KG1 (cell line): Measurements from ENCODE around the gene ZNF773.
"Not testable (repeated sequence)": the region's sequence is repeated elsewhere in the genome, so short reads cannot be mapped to it uniquely, and the experiment has no call there.

Source experiments
- DNase-seq: peaks from one replicate; lab custom pipeline; 2025; lab: John Stamatoyannopoulos, UW

Gene ZNF773

GRCh38 chr19:57499680-57500395 lies at the start of gene ZNF773:
Gene ZNF773 (plus strand): TSS chr19:57499938. CDS start chr19:57500081, 143 bp downstream.
- DNase-seq: peak; percentile 93

- DNase-seq: no peak
These were observed 47.4 kb upstream of the ZNF773 start for GRCh38 chr19:57452307-57452706.

- DNase-seq: peak; percentile 5
These were observed 33.9 kb upstream of the ZNF773 start for GRCh38 chr19:57465680-57466381.

GRCh38 chr19:57466489-57466888 lies 33.2 kb upstream of the ZNF773 start:
- DNase-seq: no peak

GRCh38 chr19:57473646-57474045 lies 26.1 kb upstream of the ZNF773 start:
- no peak for DNase-seq

- peak; percentile 97 for DNase-seq
These were observed 22.3 kb upstream of the ZNF773 start, which contains the start of gene ZNF772 for GRCh38 chr19:57477191-57478008. Gene ZNF772 (minus strand): TSS chr19:57477566. CDS start chr19:57477309, 257 bp downstream.

GRCh38 chr19:57487477-57488298 lies 12.1 kb upstream of the ZNF773 start, which contains the start of gene ZNF419:
Gene ZNF419 (plus strand): TSS chr19:57487750. CDS start chr19:57487951, 201 bp downstream.
- peak; percentile 86 for DNase-seq

- DNase-seq: not testable (repeated sequence)
These were observed 11.5 kb upstream of the ZNF773 start for GRCh38 chr19:57488299-57488644.

- not testable (repeated sequence) for DNase-seq
These were observed 432 bp upstream of the ZNF773 start for GRCh38 chr19:57499332-57499679.

GRCh38 chr19:57500400-57500799 lies 662 bp downstream of the ZNF773 start:
- not testable (repeated sequence) for DNase-seq

GRCh38 chr19:57506163-57506562 lies 6.4 kb downstream of the ZNF773 start:
- no peak for DNase-seq

GRCh38 chr19:57511484-57511883 lies 11.7 kb downstream of the ZNF773 start:
- no peak for DNase-seq

GRCh38 chr19:57512845-57513244 lies 13.1 kb downstream of the ZNF773 start:
- DNase-seq: no peak

GRCh38 chr19:57515255-57515654 lies 15.5 kb downstream of the ZNF773 start:
- no peak for DNase-seq

- not testable (repeated sequence) for DNase-seq
These were observed 18.3 kb downstream of the ZNF773 start for GRCh38 chr19:57518021-57518420.

GRCh38 chr19:57527136-57527881 lies 27.6 kb downstream of the ZNF773 start, which contains the start of gene ZNF549:
Gene ZNF549 (plus strand): TSS chr19:57527356. CDS start chr19:57527574, 218 bp downstream.
- DNase-seq: peak; percentile 93

- no peak for DNase-seq
These were observed 38.3 kb downstream of the ZNF773 start for GRCh38 chr19:57537953-57538547.

GRCh38 chr19:57546513-57546912 lies 46.8 kb downstream of the ZNF773 start:
- no peak for DNase-seq

- DNase-seq: no peak
These were observed 52.7 kb downstream of the ZNF773 start for GRCh38 chr19:57552432-57552831.

- no peak for DNase-seq
These were observed 57.9 kb downstream of the ZNF773 start for GRCh38 chr19:57557659-57558058.
